Stimulated activated CD4-positive, alpha-beta T cell treated with anti-CD3 and anti-CD28 coated beads, TNF-alpha, amount 100 ng/mL, for 48 hours (primary cell): ENCODE data around the gene BAZ2A.

Source experiments
- DNase-seq, 3 donors: peaks; one replicate each; pipeline ENCODE4 v3.0.0-alpha.2; 2020; ENCODE audit warnings: low read depth in 3 of 3

The BAZ2A gene

DNA sequence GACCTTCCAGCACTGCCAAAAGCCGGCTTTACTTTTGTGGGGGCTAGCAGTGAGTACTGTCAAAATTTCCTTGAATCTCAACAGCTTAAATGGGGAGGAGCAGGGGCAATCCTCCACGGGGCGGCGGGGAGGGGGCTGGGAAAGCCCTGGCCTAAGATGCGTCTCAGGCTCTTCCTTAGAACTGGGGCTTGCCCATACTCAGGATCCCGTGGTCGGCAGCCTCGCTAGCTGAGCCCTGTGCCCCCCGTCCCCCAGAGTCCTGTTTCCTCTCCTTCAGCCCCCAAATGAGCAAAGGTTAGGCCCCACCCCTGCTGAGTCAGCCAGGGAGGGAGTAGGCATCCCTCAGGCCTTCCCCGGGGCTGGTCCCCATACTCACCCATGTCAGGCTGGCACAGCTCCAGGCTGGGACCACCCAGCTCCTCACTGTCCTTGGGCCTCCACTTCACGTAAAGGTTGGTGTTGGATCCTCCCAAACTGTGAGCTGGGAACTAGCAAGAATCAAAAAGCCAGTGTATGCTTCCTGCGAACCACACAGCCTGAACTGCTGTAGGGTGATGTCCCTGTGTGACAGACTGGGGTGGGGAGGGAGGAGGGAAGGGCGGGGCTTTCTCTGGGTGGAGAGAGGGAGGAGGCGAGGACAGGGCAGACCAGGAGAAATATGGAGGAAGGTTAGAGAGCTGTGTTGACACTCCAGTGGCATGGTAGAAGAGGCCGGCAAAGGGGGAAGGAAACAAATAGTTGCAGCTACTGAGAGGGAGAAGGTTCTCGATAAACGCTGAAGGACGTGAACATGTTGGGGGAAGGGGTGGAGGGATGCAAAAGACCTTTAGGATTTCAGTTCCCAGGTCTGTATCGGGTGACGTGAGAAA lies 5.9 kb upstream of the BAZ2A start:
- peak; percentile 65 to 90 (median 76) for DNase-seq

GRCh38 chr12:56634837-56635791 lies 5.0 kb upstream of the BAZ2A start:
- peak in 1 of 3 donors; percentile 60 for DNase-seq

DNA sequence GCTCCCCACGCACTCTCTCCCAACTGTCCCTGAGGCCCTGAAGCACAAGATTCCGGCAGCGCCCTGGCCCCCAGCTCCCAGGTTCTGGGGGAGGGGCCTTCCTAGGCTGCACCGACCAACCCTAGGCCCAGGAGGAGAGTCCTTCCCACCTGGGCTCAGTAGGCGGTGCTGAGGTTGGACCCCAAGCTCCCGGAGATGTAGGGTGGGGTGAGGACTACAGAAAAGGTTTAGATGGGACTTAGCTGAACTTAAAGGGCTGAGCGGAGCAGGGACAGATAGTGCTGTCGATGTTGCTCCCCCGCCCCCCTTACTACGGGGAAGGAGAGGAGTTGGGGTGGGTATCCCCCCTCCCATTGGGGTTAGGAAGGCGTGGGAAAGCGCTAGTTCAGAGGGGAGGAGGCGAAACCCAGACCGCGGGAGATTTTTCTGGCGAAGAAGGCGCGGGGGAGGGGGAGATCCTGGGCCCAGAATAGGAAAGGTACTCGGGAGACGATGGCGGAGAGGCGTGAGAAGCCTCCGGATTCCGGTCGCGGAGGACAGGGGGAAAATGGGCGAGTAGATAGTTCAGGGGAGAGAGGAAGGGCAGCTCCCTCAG lies 4.2 kb upstream of the BAZ2A start:
- DNase-seq: no peak

GRCh38 chr12:56633468-56634241 lies 3.5 kb upstream of the BAZ2A start:
- DNase-seq: no peak

DNA sequence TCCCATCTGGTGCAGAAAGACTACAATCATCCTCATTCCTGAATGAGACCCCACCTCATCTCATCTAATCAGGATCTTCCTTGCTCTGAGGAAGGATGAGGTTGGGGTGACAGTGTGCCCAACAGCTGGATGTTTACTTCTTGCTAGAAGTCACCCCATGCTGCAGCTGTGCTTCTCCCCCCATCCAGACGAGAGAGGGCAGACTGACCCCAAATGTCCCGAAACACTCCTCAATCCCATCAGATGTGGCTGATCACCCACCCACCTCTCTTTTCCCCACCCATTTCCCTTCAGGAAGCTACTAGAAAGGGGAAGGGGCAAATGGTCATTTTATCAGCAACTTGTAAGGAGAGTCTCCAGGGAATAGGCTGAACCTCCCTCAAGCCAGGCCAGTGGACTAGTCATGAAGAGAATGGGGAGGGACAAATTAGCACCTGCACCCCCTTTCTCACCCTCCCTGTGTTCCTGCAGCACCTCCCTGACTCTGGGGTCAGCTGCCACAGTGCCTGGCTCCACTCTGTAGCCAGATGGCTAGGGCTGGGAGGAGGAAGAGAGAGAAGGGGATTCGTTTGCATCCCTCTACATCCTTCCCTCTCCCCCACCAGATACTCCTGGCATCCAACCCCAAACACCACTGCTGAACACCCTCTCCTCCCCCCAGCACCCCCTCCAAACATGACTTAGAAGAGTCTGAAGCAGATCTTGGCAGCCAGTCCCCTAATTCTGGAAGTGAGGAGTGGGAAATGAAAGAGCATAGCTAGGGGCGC lies 2.8 kb upstream of the BAZ2A start:
- no peak for DNase-seq

GRCh38 chr12:56631790-56632700 lies 1.9 kb upstream of the BAZ2A start:
- DNase-seq: peak in 1 of 3 donors; percentile 61

DNA sequence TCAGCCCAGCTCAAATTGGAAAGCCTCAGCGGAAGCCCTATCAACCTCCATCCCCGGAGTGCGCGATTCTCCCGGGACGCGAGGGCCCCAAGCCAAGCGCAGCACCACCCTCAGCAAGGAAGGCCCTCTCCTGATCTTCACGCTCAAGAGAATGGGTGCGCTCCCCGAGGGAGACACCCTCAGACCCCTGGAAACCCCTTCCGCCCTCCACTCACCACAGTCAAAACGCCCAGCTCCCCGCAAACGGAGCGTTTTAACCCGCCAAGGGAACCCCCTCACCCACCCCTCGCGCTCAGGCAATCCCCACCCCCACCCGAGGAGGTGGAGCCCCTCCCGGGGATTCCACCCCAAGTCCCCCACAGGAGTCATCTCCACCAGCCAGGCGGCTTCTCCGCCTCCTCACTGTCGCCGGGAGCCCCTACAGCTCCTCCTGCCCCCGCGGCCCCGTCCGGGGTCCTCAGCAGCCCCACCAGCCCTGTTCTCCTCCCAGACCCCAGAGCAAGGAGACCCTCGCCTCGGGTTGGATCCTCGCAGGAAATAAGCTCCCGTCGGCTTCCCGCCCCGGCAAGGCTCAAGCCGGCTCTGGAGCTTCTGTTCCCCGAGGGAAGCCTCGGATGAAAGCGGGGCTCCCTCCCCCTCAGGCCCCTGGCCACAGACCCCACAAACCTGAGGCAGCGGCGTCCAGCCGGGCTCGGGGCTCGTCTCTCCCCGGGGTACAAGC lies 507 bp downstream of the BAZ2A start:
- no peak for DNase-seq

- peak in 1 of 3 donors; percentile 57 for DNase-seq
These were observed 1.3 kb downstream of the BAZ2A start for GRCh38 chr12:56628671-56629458.

- DNase-seq: no peak
These were observed 3.4 kb downstream of the BAZ2A start for GRCh38 chr12:56626701-56627100.

GRCh38 chr12:56622535-56622934 lies 7.6 kb downstream of the BAZ2A start:
- DNase-seq: no peak

GRCh38 chr12:56616925-56617324 lies 13.2 kb downstream of the BAZ2A start:
- DNase-seq: no peak

DNA sequence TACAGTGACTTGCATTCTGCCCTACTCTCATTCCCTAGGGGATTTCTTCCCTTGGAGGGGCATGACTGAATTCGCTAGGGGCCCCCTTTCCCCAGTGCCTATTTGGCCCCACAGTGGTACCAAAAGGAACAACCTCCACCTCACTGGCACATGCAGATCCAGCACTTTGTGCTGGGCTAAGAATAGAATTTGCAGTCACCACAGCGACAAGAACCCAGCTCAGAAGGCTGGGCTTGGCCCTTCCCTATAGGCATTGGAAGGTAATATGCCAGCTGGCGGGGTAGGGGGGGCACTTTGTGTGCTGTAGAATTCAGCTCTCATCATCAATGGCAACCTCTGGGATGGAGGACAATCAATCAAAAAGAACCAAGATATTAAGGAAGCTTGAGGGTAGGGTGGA lies 13.9 kb downstream of the BAZ2A start:
- DNase-seq: no peak

DNA sequence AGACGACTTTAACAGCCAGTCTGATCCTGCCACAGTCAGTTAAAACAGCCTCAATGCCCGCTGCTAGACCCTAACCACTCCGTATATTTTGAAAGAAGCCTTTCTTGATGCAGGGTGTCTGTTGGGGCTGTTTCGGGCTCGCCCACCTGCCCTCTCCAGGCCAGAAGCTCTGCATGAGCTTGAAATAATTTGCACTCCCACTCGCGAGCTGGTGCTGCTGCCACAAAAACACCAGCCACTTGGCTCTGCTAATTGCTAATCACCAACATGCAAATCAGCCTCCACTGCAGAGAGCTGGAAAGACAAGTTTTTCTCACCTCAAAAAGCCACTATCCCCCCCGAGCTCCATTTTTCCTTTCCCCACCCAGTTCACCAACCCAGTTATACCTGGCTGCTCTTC lies 15.5 kb downstream of the BAZ2A start:
- no peak for DNase-seq

GRCh38 chr12:56604355-56604754 lies 25.8 kb downstream of the BAZ2A start:
- DNase-seq: no peak

DNA sequence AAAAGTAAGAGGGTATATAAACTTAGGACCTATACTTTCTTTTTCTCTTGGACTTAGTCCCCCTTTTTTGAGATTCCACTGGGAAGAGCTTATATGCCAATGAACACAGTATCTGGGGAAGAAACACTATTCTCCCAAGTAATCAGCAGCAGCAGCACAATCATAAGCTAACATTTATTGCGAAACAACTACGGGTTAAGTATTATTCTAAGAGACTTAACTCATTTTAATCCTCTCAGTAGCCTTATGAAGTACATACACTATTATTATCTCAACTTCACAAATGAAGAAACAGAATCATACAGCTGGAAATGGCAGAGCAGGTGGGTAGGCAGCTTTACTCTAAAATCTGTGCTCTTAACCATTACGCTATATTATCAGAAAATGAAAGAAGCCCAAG lies 27.9 kb downstream of the BAZ2A start:
- no peak for DNase-seq

- no peak for DNase-seq
These were observed 28.6 kb downstream of the BAZ2A start for GRCh38 chr12:56601503-56601902.

- DNase-seq: no peak
These were observed 29.4 kb downstream of the BAZ2A start for GRCh38 chr12:56600753-56601152.

DNA sequence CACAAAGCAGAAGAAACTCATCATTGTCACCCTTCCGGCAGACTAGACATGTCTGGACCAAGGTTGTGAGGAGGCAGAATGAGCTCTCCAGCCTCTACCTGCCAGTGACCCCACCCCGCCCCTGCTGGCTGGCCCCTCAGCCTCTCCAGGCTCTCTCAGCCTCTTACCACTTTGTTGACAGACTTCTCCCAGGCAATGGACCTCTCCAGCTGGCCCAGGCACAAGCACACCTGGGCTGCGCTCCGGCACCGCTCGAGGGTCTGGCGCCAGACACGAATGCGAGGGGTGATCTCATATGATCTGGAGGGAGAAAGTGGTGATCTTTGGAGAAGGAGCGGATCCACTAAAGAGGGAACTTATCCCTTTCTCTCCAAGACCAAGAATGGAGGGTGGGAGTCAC lies 30.3 kb downstream of the BAZ2A start:
- no peak for DNase-seq
